Esophagus muscularis mucosa (tissue), 4 donors: Measurements from ENCODE around the gene SAMD4A. TPM values are rescaled to one million over a fixed set of nuclear protein-coding genes. Genes with fewer than 3 reads are reported as not detected.

Experiments
- DNase-seq: peaks from one replicate; pipeline ENCODE4 v3.0.0-alpha.2; 2017; ENCODE audit errors: extremely low spot score
- H3K27ac ChIP-seq, 4 donors: fragments of 200-600 bp; sonication (generic); replicated peaks in 1 of 4; 1 replicate in 3 of 4; 2 replicates in 1 of 4; pipeline ENCODE4 v1.5.1; 2016 to 2019; ENCODE audit warnings: mild to moderate bottlenecking in 1 of 4
- H3K27me3 ChIP-seq, 4 donors: fragments of 200-600 bp; sonication (generic); one replicate each; pipeline versions ENCODE4 v1.5.1 to v1.6.0; 2016 to 2019
- H3K36me3 ChIP-seq, 4 donors: fragments of 200-600 bp; sonication (generic); one replicate each; pipeline ENCODE4 v1.5.1; 2016 to 2019
- H3K4me1 ChIP-seq, 4 donors: fragments of 200-600 bp; sonication (generic); one replicate each; pipeline ENCODE4 v1.5.1; 2016 to 2019
- H3K4me3 ChIP-seq, 4 donors: fragments of 200-600 bp; sonication (generic); 1 replicate in 2 of 4; 2 replicates in 2 of 4; pipeline ENCODE4 v1.5.1; 2016 to 2019; ENCODE audit warnings: mild to moderate bottlenecking in 4 of 4, moderate library complexity in 1 of 4
- H3K9me3 ChIP-seq, 4 donors: fragments of 200-600 bp; sonication (generic); 1 replicate in 3 of 4; 2 replicates in 1 of 4; pipeline ENCODE4 v1.5.1; 2016 to 2019
- EP300 ChIP-seq: sonication (generic); formaldehyde crosslinking; IDR thresholded peaks from one replicate; pipeline ENCODE4 v1.6.1; 2017; ENCODE audit warnings: antibody characterized with exemption
- POLR2A ChIP-seq: fragments of 450-650 bp; IDR thresholded peaks from one replicate; pipeline ENCODE4 v1.6.1; 2017; ENCODE audit warnings: antibody characterized with exemption, moderate library complexity, mild to moderate bottlenecking, low read depth
- POLR2AphosphoS5 ChIP-seq, 2 donors: sonication (generic); formaldehyde crosslinking; IDR thresholded peaks; one replicate each; pipeline ENCODE4 v1.6.1; 2017; ENCODE audit warnings: antibody characterized with exemption in 2 of 2
- WGBS: methylation state at CpG from one replicate; pipeline ENCODE4 v1.1.5; 2018; 5-methylcytosine and 5-hydroxymethylcytosine counted together
- intact Hi-C: fragments of 100-400 bp; cut with DNase I; formaldehyde crosslinking; loops from one replicate; pipeline ENCODE4 v1.15.1; 2023
- total RNA-seq, 4 donors: library from RNA; depleted of rRNA; stranded (reverse); fragments of >200 nt; gene quantifications; one replicate each; pipeline versions ENCODE4 v1.1.0 to v1.2.1, GENCODE V29; 2016
- TF ChIP-seq, protein P1 (sequence below), 3 experiments: fragments of 200-600 bp in 2 of 3; fragments of 450-650 bp in 1 of 3; sonication (generic) in 2 of 3; IDR thresholded peaks; one replicate each; pipeline ENCODE4 v1.5.1; 2017 to 2019; ENCODE audit warnings: antibody characterized with exemption in 3 of 3, mild to moderate bottlenecking in 2 of 3, moderate library complexity in 1 of 3

SAMD4A gene
- total RNA-seq, 4 donors from 2014 or later = 76.8 to 123 (median 97.0) TPM

DNA sequence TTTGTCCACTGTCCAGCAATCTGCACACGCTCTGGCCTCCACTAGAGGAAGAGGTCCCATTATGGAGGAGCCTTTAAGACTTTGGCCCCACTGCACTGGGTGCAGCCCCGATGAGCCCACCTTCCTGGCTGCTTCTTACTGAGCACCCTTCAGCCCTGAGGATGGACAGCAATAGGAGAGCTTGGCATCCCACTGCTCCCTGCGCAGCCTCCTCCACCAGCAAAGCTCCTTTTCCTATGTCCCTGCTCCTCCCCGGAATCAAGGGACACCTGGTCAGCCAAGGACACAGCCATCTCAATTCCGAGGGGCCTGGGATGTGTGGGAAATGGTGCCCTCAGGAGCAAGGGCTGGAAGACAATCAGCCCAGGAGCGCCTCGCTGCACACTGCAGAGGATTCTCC is 241.0 kb downstream of the SAMD4A start:
- Histone ChIP-seq H3K27ac (no peak overlapping the region), H3K4me3 (no peak overlapping the region), H3K27me3 (peaks cover 0 to 7% (median 0%) of the 10 kb centered on the region in 4 donors), H3K4me1 (peaks cover 0 to 13% (median 10%) of the 10 kb centered on the region in 4 donors), H3K9me3 (no peaks in the 10 kb centered on the region), H3K36me3 (no peaks in the 10 kb centered on the region)
- TF ChIP-seq POLR2AphosphoS5 (IDR thresholded peaks at IDR 0.05) = no peak
- no peak for TF ChIP-seq POLR2A
- TF ChIP-seq, protein P1, sequence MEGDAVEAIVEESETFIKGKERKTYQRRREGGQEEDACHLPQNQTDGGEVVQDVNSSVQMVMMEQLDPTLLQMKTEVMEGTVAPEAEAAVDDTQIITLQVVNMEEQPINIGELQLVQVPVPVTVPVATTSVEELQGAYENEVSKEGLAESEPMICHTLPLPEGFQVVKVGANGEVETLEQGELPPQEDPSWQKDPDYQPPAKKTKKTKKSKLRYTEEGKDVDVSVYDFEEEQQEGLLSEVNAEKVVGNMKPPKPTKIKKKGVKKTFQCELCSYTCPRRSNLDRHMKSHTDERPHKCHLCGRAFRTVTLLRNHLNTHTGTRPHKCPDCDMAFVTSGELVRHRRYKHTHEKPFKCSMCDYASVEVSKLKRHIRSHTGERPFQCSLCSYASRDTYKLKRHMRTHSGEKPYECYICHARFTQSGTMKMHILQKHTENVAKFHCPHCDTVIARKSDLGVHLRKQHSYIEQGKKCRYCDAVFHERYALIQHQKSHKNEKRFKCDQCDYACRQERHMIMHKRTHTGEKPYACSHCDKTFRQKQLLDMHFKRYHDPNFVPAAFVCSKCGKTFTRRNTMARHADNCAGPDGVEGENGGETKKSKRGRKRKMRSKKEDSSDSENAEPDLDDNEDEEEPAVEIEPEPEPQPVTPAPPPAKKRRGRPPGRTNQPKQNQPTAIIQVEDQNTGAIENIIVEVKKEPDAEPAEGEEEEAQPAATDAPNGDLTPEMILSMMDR (IDR thresholded peaks at IDR 0.05) = no peak
- no peak for DNase-seq
- intact Hi-C loops = loop anchor here (10.0 kb wide), 2 partner anchors 87 to 243 kb away; partner anchors contain the start of gene SAMD4A
- WGBS = 93% methylated on average over 7 of the region's 7 CpGs

- Histone ChIP-seq H3K36me3 (no peaks in the 10 kb centered on the region), H3K9me3 (no peaks in the 10 kb centered on the region), H3K4me3 (no peak overlapping the region), H3K27me3 (peaks cover 0 to 7% (median 0%) of the 10 kb centered on the region in 4 donors), H3K4me1 (peaks cover 0 to 13% (median 10%) of the 10 kb centered on the region in 4 donors), H3K27ac (no peak overlapping the region)
- intact Hi-C loops = loop anchor here (10.0 kb wide), 2 partner anchors 86 to 244 kb away; partner anchors contain the start of gene SAMD4A
- WGBS = 80% methylated on average over 8 of the region's 8 CpGs
- DNase-seq = peak; percentile 74
- TF ChIP-seq, protein P1 (IDR thresholded peaks at IDR 0.05) = no peak
- TF ChIP-seq EP300 (no peak), POLR2AphosphoS5 (IDR thresholded peaks at IDR 0.05) (no peak), POLR2A (no peak)
Observed at GRCh38 chr14:54808326-54809161, 241.6 kb downstream of the SAMD4A start.

GRCh38 chr14:54809767-54810166 is 242.8 kb downstream of the SAMD4A start:
- intact Hi-C loops = loop anchor here (10.0 kb wide), 2 partner anchors 85 to 245 kb away; partner anchors contain the start of gene SAMD4A
- no peak overlapping the region for H3K4me3 ChIP-seq
- H3K27ac ChIP-seq = no peak overlapping the region
- peak; percentile 68 for DNase-seq
- peaks cover 0 to 7% (median 0%) of the 10 kb centered on the region in 4 donors for H3K27me3 ChIP-seq
- H3K36me3 ChIP-seq = no peaks in the 10 kb centered on the region
- 93% methylated on average over 8 of the region's 8 CpGs for WGBS
- H3K4me1 ChIP-seq = peaks cover 0 to 13% (median 10%) of the 10 kb centered on the region in 4 donors
- TF ChIP-seq POLR2AphosphoS5 (IDR thresholded peaks at IDR 0.05) (no peak), EP300 (no peak), POLR2A (no peak)
- TF ChIP-seq, protein P1 (IDR thresholded peaks at IDR 0.05) = no peak
- H3K9me3 ChIP-seq = no peaks in the 10 kb centered on the region

- TF ChIP-seq POLR2AphosphoS5 (IDR thresholded peaks at IDR 0.05) (no peak), EP300 (no peak), POLR2A (no peak)
- TF ChIP-seq, protein P1 (IDR thresholded peaks at IDR 0.05) = no peak
- Histone ChIP-seq H3K27ac (no peak overlapping the region), H3K9me3 (no peaks in the 10 kb centered on the region), H3K4me3 (no peak overlapping the region), H3K27me3 (peaks cover 0 to 7% (median 0%) of the 10 kb centered on the region in 4 donors), H3K36me3 (no peaks in the 10 kb centered on the region), H3K4me1 (no peaks in the 10 kb centered on the region)
- WGBS = 88% methylated on average over 6 of the region's 6 CpGs
- peak; percentile 53 for DNase-seq
- intact Hi-C loops = no loop called here
Observed at GRCh38 chr14:54812617-54813016, 245.7 kb downstream of the SAMD4A start.
